DND-41 (cell line): ENCODE results near the gene FGB.

Experiments used
- ATAC-seq: fragments of 200-7000 bp; cut with Tn5 transposase; 3 replicates; pipeline ENCODE4 v1.9.1; 2021; ENCODE audit warnings: low read depth; ENCODE audit not compliant: insufficient read depth
- DNase-seq: peaks from one replicate; pipeline ENCODE4 v3.0.0-alpha.2; 2020
- H2AFZ ChIP-seq: 2 replicates; pipeline ENCODE4 v1.6.0; 2012; ENCODE audit warnings: low read depth, low read length
- H3K27ac ChIP-seq: 2 replicates; pipeline ENCODE4 v1.5.1; 2012; ENCODE audit warnings: low read length, inconsistent platforms
- H3K27me3 ChIP-seq: fragments of 200-600 bp; sonication (generic); 2 replicates; pipeline ENCODE4 v1.6.0; 2012; ENCODE audit warnings: low read length, mild to moderate bottlenecking, inconsistent platforms; ENCODE audit not compliant: insufficient read depth, poor library complexity
- H3K36me3 ChIP-seq: 2 replicates; pipeline ENCODE4 v1.5.1; 2012; ENCODE audit warnings: low read length, inconsistent platforms; ENCODE audit not compliant: insufficient read depth
- H3K4me1 ChIP-seq: 2 replicates; pipeline ENCODE4 v1.5.1; 2012; ENCODE audit warnings: mild to moderate bottlenecking, low read length; ENCODE audit not compliant: insufficient read depth
- H3K4me2 ChIP-seq: 2 replicates; pipeline ENCODE4 v1.6.0; 2012; ENCODE audit warnings: mild to moderate bottlenecking, moderate library complexity, low read length, inconsistent platforms; ENCODE audit not compliant: insufficient read depth
- H3K4me3 ChIP-seq, 2 experiments: fragments of 200-600 bp in 1 of 2; shearing (Covaris generic) in 1 of 2; 2 replicates each; pipeline ENCODE4 v1.5.1; 2012 to 2016; ENCODE audit warnings: inconsistent platforms in 2 of 2, low read length in 2 of 2, mild to moderate bottlenecking in 2 of 2, low read depth in 1 of 2, moderate library complexity in 1 of 2
- H3K79me2 ChIP-seq: 2 replicates; pipeline ENCODE4 v1.6.0; 2012; ENCODE audit warnings: low read length, inconsistent platforms; ENCODE audit not compliant: insufficient read depth
- H3K9ac ChIP-seq: 2 replicates; pipeline ENCODE4 v1.6.0; 2012; ENCODE audit warnings: low read depth, mild to moderate bottlenecking, inconsistent platforms, low read length, moderate library complexity
- H3K9me3 ChIP-seq: 2 replicates; pipeline ENCODE4 v1.5.1; 2012; ENCODE audit warnings: low read length, moderate library complexity, mild to moderate bottlenecking, inconsistent platforms; ENCODE audit not compliant: insufficient read depth, severe bottlenecking
- H4K20me1 ChIP-seq: 2 replicates; pipeline ENCODE4 v1.6.0; 2012; ENCODE audit warnings: low read length; ENCODE audit not compliant: insufficient read depth
- EZH2 ChIP-seq: IDR thresholded peaks from 3 replicates; pipeline ENCODE4 v1.6.1; 2012; ENCODE audit warnings: borderline replicate concordance, low read depth, mild to moderate bottlenecking, moderate library complexity, low read length, inconsistent platforms; ENCODE audit not compliant: severe bottlenecking
- TF ChIP-seq, protein P1 (sequence below): IDR thresholded peaks from 2 replicates; pipeline ENCODE4 v1.5.1; 2012; ENCODE audit warnings: borderline replicate concordance, low read length, moderate library complexity, mild to moderate bottlenecking; ENCODE audit not compliant: poor library complexity, severe bottlenecking; ENCODE audit errors: extremely low read depth

Gene FGB

DNA sequence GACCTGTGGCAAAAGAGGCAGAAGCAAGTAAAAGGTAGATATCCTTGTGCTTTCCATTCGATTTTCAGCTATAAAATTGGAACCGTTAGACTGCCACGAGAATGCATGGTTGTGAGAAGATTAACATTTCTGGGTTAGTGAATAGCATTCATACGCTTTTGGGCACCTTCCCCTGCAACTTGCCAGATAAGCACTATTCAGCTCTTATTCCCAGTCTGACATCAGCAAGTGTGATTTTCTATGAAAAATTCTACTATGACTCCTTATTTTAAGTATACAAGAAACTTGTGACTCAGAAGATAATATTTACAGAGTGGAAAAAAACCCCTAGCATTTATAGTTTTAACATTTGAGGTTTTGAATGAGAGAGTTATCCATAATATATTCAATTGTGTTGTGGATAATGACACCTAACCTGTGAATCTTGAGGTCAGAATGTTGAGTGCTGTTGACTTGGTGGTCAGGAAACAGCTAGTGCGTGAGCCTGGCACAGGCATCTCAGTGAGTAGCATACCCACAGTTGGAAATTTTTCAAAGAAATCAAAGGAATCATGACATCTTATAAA is 3.9 kb downstream of the FGB start:
- Histone ChIP-seq H3K9ac (no peak overlapping the region), H3K9me3 (no peaks in the 10 kb centered on the region), H3K36me3 (no peaks in the 10 kb centered on the region), H2AFZ (no peak overlapping the region), H3K4me1 (no peaks in the 10 kb centered on the region), H3K27ac (no peak overlapping the region), H3K27me3 (no peaks in the 10 kb centered on the region), H3K79me2 (no peaks in the 10 kb centered on the region), H4K20me1 (no peaks in the 10 kb centered on the region), H3K4me3 (no peak overlapping the region), H3K4me2 (no peak overlapping the region)
- ATAC-seq (no peak), DNase-seq (no peak)
- TF ChIP-seq EZH2: no peak
- TF ChIP-seq, protein P1, sequence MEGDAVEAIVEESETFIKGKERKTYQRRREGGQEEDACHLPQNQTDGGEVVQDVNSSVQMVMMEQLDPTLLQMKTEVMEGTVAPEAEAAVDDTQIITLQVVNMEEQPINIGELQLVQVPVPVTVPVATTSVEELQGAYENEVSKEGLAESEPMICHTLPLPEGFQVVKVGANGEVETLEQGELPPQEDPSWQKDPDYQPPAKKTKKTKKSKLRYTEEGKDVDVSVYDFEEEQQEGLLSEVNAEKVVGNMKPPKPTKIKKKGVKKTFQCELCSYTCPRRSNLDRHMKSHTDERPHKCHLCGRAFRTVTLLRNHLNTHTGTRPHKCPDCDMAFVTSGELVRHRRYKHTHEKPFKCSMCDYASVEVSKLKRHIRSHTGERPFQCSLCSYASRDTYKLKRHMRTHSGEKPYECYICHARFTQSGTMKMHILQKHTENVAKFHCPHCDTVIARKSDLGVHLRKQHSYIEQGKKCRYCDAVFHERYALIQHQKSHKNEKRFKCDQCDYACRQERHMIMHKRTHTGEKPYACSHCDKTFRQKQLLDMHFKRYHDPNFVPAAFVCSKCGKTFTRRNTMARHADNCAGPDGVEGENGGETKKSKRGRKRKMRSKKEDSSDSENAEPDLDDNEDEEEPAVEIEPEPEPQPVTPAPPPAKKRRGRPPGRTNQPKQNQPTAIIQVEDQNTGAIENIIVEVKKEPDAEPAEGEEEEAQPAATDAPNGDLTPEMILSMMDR: no peak

- no peak overlapping the region for H3K4me2 ChIP-seq
- H3K36me3 ChIP-seq: no peaks in the 10 kb centered on the region
- H3K4me1 ChIP-seq: no peaks in the 10 kb centered on the region
- no peak overlapping the region for H2AFZ ChIP-seq
- H3K79me2 ChIP-seq: no peaks in the 10 kb centered on the region
- no peak for TF ChIP-seq EZH2
- TF ChIP-seq, protein P1: no peak
- no peaks in the 10 kb centered on the region for H4K20me1 ChIP-seq
- H3K9me3 ChIP-seq: no peaks in the 10 kb centered on the region
- DNase-seq (no peak), ATAC-seq (no peak)
- no peak overlapping the region for H3K9ac ChIP-seq
- H3K27me3 ChIP-seq: no peaks in the 10 kb centered on the region
- H3K4me3 ChIP-seq: no peak overlapping the region
- no peak overlapping the region for H3K27ac ChIP-seq
These were observed 6.2 kb downstream of the FGB start for GRCh38 chr4:154569028-154569427.

- no peak for DNase-seq
- Histone ChIP-seq H3K79me2 (no peaks in the 10 kb centered on the region), H4K20me1 (no peaks in the 10 kb centered on the region), H3K9me3 (no peaks in the 10 kb centered on the region), H3K27ac (no peak overlapping the region), H3K36me3 (no peaks in the 10 kb centered on the region), H2AFZ (no peak overlapping the region), H3K4me2 (no peak overlapping the region), H3K9ac (no peak overlapping the region), H3K27me3 (no peaks in the 10 kb centered on the region), H3K4me1 (no peaks in the 10 kb centered on the region), H3K4me3 (no peak overlapping the region)
- TF ChIP-seq, protein P1: no peak
- no peak for TF ChIP-seq EZH2
- ATAC-seq: no peak
These were observed 6.8 kb downstream of the FGB start for GRCh38 chr4:154569584-154569983.
